Erythroblast (primary cell): ENCODE measurements around the gene LIN52.

ENCODE experiments used
- GATA1 ChIP-seq: IDR thresholded peaks from 2 replicates; pipeline ENCODE4 v1.6.1; 2011; ENCODE audit warnings: low read depth, mild to moderate bottlenecking, control low read depth, low read length, moderate library complexity
- POLR2A ChIP-seq: IDR thresholded peaks from 2 replicates; pipeline ENCODE4 v1.6.1; 2011; ENCODE audit warnings: mild to moderate bottlenecking, low read length

DNA sequence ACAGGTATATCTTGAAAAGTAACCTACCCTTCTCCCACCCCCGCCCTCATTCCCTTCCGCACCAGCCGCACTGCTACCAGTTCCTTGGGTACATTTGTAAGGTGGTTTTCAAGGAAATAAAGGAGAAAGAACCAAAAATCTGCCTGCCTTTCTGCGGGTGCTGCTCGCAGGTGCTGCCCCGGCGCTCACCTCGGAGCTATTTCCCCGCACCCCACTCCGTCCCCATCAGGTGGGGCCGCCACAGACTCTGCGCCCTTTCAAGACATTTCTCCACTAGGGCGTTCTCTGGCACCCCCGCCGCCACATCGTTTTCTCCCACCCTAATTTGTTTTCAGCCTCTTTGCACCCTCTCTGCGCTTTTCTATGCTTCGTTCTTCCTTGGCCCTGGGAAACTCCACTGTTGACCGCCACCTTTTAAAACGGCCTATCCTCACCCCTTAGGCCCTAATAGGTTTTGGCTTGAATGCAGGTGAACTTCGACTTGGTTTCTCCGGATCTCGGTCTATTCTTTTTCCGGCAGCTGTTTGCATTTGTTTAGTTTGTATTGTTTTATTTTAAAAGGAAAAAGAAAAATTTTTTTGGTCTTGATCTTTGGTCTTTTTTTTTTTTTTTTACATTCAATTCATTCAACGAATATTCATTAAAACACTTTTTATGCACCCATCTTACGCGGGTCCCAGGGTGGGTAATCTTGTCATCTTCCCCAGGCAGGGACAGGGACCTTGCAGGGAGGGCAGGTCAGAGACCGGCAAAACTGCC, 157.4 kb downstream of the LIN52 start:
- TF ChIP-seq POLR2A (no peak), GATA1 (no peak)
